SK-N-SH treated with all-trans-retinoic acid at 6 μM for 48 hours (cell line): ENCODE measurements around the gene DHTKD1.

ENCODE experiments used
- CREB5 ChIP-seq: fragments of 250-450 bp; sonication (Bioruptor Pico); IDR thresholded peaks from 2 replicates; pipeline ENCODE4 v1.5.1; 2020; ENCODE audit warnings: low read depth, mild to moderate bottlenecking, moderate library complexity
- ISL1 ChIP-seq: fragments of 250-450 bp; sonication (Bioruptor Pico); IDR thresholded peaks from 2 replicates; pipeline ENCODE4 v2.1.2; 2022; ENCODE audit warnings: mild to moderate bottlenecking, moderate library complexity
- PATZ1 ChIP-seq: fragments of 250-450 bp; sonication (Bioruptor Pico); IDR thresholded peaks from 2 replicates; pipeline ENCODE4 v1.8.0; 2020; ENCODE audit warnings: mild to moderate bottlenecking, moderate library complexity, borderline replicate concordance
- POU6F1 ChIP-seq: fragments of 250-450 bp; sonication (Bioruptor Pico); IDR thresholded peaks from 2 replicates; pipeline ENCODE4 v1.8.0; 2021; ENCODE audit warnings: low read depth, mild to moderate bottlenecking, moderate library complexity, borderline replicate concordance
- PPARA ChIP-seq: fragments of 250-450 bp; sonication (Bioruptor Pico); IDR thresholded peaks from 2 replicates; pipeline ENCODE4 v1.5.0; 2020; ENCODE audit warnings: mild to moderate bottlenecking, borderline replicate concordance
- RARB ChIP-seq: fragments of 250-450 bp; sonication (Bioruptor Pico); IDR thresholded peaks from 2 replicates; pipeline ENCODE4 v1.8.0; 2021; ENCODE audit warnings: mild to moderate bottlenecking, moderate library complexity
- SNAI2 ChIP-seq: fragments of 250-450 bp; sonication (Bioruptor Pico); IDR thresholded peaks from 2 replicates; pipeline ENCODE4 v1.5.0; 2020; ENCODE audit warnings: mild to moderate bottlenecking, moderate library complexity
- TCF4 ChIP-seq: fragments of 250-450 bp; sonication (Bioruptor Pico); IDR thresholded peaks from 2 replicates; pipeline ENCODE4 v1.8.0; 2021; ENCODE audit warnings: mild to moderate bottlenecking, moderate library complexity, borderline replicate concordance
- ZFP3 ChIP-seq: fragments of 250-450 bp; sonication (Bioruptor Pico); IDR thresholded peaks from 2 replicates; pipeline ENCODE4 v1.5.0; 2020; ENCODE audit warnings: mild to moderate bottlenecking, moderate library complexity
- ZNF565 ChIP-seq: fragments of 450-650 bp; formaldehyde crosslinking; conservative IDR thresholded peaks from 2 replicates; pipeline ENCODE4 v1.5.0; 2020; ENCODE audit warnings: low read depth, mild to moderate bottlenecking, moderate library complexity
- ZNF70 ChIP-seq: fragments of 450-650 bp; formaldehyde crosslinking; IDR thresholded peaks from 2 replicates; pipeline ENCODE4 v1.5.0; 2020; ENCODE audit warnings: mild to moderate bottlenecking, moderate library complexity

GRCh38 chr10:12160664-12161063 lies 91.9 kb downstream of the DHTKD1 start:
- TF ChIP-seq CREB5 (CRISPR knock-in tag): no peak
- no peak for TF ChIP-seq SNAI2
- TF ChIP-seq ZFP3: no peak
- TF ChIP-seq POU6F1 (CRISPR knock-in tag): no peak
- no peak for TF ChIP-seq ZNF565 (CRISPR knock-in tag)
- TF ChIP-seq ISL1 (CRISPR knock-in tag): no peak
- no peak for TF ChIP-seq ZNF70
- TF ChIP-seq RARB (CRISPR knock-in tag): no peak
- TF ChIP-seq PATZ1 (CRISPR knock-in tag): no peak
- no peak for TF ChIP-seq PPARA (CRISPR knock-in tag)
- TF ChIP-seq TCF4 (CRISPR knock-in tag): no peak
